GM15510 (cell line): ENCODE results near the gene EIF4G3.

Source experiments
- POLR2A ChIP-seq: IDR thresholded peaks from 3 replicates; pipeline ENCODE4 v1.6.1; 2011; ENCODE audit warnings: borderline replicate concordance; ENCODE audit not compliant: insufficient read length; ENCODE audit errors: extremely low read depth

The EIF4G3 gene

GRCh38 chr1:21162740-21163464, 13.8 kb downstream of the EIF4G3 start:
- TF ChIP-seq POLR2A: no peak

DNA sequence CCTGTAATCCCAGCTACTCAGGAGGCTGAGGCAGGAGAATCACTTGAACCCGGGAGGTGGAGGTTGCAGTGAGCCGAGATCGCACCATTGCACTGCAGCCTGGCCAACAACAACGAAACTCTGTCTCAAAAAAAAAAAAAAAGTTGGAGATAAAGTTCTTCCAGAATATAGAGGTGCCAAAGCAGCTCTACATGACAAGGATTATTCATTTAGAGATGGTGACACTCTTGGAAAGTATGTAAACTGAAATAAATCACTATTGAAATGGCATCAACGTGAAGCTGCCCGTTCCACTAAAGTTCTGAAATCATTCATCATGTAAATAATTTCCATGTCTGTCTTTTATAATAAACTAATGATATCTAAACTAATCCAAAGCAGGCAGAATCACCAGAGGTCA, 14.9 kb downstream of the EIF4G3 start:
- no peak for TF ChIP-seq POLR2A

- TF ChIP-seq POLR2A: no peak
These were observed 16.4 kb downstream of the EIF4G3 start for GRCh38 chr1:21160263-21160796.

GRCh38 chr1:21157868-21158267, 18.8 kb downstream of the EIF4G3 start:
- no peak for TF ChIP-seq POLR2A

DNA sequence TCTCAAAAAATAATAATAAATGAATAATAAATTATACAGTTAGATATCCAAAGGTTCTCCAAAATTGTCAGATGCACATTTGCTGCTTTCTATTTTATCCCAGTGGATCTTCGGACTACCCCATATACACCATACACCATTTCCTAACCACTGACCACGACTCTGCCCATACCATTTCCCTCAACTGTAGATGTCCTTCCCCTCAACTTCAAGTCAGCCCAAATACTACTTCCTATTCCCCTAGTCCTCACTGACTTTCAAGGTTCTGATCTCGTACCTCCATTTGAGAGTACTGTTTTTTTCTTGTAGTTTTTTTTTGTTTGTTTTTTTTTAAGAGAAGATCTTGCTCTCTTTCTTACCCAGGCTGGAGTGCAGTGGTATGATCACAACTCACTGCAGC, 19.6 kb downstream of the EIF4G3 start:
- no peak for TF ChIP-seq POLR2A

GRCh38 chr1:21156019-21156418, 20.7 kb downstream of the EIF4G3 start:
- TF ChIP-seq POLR2A: no peak

- TF ChIP-seq POLR2A: no peak
These were observed 22.0 kb downstream of the EIF4G3 start for GRCh38 chr1:21154717-21155116.

GRCh38 chr1:21153388-21153787, 23.3 kb downstream of the EIF4G3 start:
- TF ChIP-seq POLR2A: no peak

GRCh38 chr1:21152423-21153100, 24.1 kb downstream of the EIF4G3 start:
- TF ChIP-seq POLR2A: no peak

GRCh38 chr1:21149855-21150432, 26.8 kb downstream of the EIF4G3 start:
- no peak for TF ChIP-seq POLR2A

GRCh38 chr1:21149430-21149854, 27.3 kb downstream of the EIF4G3 start:
- TF ChIP-seq POLR2A: no peak

DNA sequence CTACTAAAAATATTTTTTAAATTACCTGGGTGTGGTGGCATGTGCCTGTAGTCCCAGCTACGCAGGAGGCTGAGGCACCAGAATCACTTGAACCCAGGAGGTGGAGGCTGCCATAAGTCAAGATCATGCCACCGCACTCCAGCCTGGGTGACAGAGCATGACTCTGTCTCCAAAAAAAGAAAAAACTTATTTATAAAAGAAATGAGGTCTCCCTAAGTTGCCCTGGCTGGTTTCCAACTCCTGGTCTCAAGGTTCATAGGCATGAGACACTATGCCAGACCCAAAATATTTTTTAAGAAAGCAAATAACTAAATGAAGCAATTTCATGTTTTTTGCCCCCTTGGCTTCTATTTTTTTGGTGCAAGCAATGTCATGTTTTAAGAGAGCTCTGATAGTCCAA, 32.9 kb downstream of the EIF4G3 start:
- TF ChIP-seq POLR2A: no peak

DNA sequence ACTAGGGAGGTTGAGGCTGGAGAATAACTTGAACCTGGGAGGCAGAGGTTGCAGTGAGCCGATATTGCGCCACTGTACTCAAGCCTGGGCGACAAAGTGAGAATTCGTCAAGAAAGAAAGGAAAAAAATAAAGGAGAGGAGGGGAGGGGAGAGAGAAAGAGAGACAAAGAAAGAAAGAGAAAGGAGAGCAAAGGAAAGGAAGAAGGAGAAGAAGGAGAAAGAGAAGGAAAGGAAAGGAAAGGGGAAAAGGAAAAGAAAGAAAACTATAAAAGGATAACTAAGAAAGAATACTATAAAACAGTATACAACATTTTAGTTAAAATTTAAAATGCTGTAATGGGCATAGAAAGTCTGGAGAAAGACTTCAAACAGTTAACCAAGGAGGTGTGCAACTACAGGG, 33.6 kb downstream of the EIF4G3 start:
- TF ChIP-seq POLR2A: no peak

DNA sequence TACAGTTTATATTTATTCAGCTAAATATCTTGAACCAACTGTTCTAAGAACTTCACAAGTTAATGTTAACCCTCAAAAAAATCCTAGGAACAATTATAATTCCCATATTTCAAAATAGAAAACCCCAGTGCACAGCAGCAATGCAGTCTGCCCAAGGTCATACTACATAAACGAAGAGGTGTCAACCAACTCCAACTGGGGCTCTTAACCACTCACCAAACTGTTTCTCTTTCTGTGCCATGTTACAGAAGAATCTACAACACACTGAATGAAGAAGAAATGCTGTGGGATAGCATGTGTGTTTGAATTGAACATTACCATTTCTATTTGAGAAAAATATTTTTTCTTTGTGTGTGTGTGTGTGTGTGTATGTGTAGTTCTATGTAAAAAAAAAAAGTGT, 35.7 kb downstream of the EIF4G3 start:
- no peak for TF ChIP-seq POLR2A

DNA sequence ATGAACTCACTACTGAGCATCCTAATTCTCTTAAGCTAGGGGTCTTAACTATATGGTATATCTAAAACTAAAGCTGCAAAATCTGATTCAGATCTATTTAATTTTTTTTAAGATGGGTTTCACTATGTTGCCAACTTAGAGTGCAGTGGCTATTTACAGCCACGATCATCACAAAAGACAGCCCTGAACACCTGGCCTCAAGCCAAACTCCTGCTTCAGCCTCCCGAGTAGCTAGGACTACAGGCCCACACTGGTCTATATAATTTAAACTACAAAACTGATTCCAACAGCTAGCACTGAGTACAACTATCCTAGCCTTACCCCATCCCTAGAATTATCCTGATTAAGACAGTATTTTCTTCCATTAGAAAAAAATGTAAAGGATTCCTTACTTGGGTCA, 37.1 kb downstream of the EIF4G3 start:
- no peak for TF ChIP-seq POLR2A
